Measurements from ENCODE around the gene HEG1.
"Not testable (repeated sequence)": the region's sequence is repeated elsewhere in the genome, so short reads cannot be mapped to it uniquely, and the experiment has no call there.

HEG1 gene

DNA sequence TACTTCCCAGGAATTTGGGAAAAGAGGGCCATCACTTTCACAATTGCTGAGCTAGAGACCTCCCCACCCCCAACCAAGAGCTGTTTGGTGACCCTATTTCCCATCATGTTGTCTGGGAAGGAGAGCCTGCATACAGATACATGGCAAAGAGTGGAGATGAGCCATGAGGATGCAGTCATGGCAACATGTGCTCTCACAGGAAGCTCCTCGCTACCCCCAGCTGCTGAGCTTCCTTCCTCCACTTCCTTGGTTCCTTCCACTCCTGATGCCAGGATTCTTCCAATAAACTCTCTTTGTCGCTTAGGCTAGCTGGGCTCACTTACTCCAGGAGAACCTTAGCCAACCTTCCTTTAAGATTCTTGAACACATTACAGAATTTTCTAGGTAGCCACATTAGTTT lies 72.9 kb downstream of the HEG1 start:
- DNase-seq: no peak

DNA sequence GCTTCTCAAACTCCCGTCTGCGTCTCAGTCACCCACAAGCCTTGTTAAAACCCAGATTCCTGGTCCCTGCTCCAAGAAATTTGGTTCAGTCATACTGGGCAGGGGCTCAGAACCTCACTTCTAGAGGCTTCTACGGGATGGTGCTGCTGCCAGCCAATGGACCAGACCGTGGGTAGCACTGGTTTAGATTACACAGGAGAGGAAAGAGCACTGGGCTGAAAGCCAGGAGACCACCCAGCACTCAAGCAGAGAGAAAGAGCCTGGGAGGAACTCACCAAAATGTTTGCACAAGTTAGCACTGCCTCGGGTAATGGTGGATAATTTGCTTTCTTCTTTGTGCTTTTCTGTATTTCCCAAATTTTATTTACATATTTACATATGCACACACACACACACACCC lies 74.3 kb downstream of the HEG1 start:
- DNase-seq: no peak

- DNase-seq: no peak
Measured at GRCh38 chr3:124978627-124979026, 77.2 kb downstream of the HEG1 start.

DNA sequence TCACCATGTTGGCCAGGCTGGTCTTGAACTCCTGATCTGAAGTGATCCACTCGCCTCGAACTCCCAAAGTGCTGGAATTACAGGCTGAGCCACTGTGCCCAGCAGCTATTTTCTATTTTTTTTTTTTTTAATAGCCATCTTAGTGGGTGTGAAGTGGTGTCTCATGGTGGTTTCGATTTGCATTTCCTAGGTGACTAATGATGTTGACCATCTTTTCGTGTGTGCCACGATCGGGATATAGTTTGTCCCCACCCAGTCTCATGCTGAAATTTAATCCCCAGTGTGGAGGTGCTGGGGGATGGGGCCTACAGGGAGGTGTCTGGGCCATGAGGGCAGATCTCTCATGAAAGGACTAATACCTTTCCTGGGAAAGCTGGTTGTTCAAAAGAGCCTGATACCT lies 79.4 kb downstream of the HEG1 start:
- DNase-seq: no peak

- DNase-seq: no peak
Measured at GRCh38 chr3:124974691-124975090, 81.1 kb downstream of the HEG1 start.

DNA sequence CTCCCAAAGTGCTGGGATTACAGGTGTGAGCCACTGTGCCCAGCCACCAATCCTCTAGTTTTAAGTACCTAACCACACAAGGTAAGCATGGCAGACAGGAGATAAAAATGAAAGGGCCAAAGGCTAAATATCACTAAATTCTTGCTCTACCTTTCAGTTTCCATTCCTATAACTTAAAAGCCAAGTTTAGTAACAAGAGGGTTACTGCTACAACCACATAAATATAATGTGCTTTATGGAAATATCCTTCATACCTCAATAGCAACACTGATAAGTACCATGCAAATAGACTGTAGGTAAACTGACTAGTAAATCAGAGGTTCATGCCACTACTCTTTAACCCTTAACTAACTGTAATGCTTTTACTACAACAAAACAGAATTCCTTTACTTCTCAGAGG lies 82.5 kb downstream of the HEG1 start:
- DNase-seq: no peak

- DNase-seq: no peak
Measured at GRCh38 chr3:124972457-124972856, 83.3 kb downstream of the HEG1 start.

- no peak for DNase-seq
Measured at GRCh38 chr3:124969963-124970722, 85.7 kb downstream of the HEG1 start.

- no peak for DNase-seq
Measured at GRCh38 chr3:124969190-124969589, 86.6 kb downstream of the HEG1 start.

- DNase-seq: no peak
Measured at GRCh38 chr3:124967964-124968363, 87.8 kb downstream of the HEG1 start.

DNA sequence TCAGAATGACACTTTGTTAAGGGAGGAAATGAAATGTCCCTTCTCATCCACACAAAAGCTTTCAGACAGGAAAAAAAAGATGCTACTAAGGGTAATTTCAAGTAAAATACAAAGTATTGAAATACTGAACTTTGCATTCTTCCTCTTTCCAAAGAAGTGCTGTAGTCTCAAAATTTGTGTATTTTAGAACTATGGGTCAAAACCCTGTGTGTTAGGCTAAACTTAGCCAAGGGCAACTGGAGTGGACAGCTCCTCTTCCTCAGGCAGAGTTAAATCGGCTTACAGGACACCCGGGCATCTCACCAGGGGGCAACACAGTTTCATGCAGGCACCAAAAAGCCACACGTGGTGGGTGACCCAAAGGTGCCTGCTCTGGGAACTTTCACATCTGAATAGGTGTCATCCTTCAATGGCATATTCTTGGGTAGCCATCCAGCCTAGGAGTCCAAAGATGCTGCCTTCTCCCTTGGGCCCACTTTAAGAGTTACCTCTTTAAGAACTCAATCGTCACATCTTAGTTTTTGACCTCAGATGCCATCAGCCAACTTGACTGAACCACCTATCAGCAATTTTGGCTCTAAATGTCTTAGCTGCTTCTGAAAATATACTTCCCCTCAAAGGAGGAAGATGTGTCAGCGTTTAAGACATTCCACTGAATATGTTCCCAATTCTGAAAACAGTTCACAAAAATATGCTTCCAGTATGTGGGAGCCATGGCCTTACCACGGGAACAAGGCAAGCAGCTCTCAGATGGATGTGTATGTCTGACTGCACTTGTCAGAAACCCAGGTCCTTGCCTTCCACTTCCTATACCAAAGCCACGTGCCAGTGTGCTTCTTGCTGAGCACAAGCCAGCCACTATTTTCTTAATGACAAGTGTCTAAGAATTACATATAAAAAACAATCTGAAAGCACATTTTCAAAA lies 89.0 kb downstream of the HEG1 start:
- peak; percentile 24 for DNase-seq

DNA sequence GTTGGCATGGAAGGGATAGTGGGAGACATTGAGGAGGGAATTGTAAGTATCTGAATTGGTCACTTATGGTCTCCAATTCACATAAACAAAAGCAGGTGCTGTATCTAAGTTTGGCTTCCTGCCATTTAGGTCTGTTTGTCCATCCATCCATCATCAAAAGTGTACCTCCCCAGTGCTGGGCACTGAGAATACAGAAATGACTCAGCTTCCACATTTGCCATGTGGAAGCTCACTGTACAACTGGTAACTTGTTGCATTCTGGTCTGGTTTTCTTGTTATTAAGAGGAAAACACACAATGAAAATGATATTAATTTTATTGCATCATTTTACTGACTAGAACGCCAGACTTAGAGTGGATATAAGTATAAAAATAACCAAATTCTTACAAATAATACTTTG lies 90.4 kb downstream of the HEG1 start:
- peak; percentile 19 for DNase-seq

DNA sequence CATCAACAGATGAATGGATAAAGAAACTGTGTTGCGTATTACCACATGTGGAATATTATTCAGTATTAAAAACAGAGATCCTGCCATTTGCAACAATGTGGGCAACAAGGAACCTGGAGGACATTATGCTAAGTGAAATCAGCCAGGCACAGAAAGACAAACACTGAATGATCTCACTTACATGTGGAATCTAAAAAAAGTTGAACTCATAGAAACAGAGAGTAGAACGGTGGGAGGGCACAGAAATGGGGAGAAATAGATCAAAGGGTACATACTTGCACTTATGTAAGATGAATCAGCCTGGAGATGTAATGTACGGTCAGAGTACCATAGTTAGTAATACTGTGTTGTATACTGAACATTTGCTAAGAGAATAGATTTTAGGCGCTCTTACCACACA lies 91.4 kb downstream of the HEG1 start:
- no peak for DNase-seq

DNA sequence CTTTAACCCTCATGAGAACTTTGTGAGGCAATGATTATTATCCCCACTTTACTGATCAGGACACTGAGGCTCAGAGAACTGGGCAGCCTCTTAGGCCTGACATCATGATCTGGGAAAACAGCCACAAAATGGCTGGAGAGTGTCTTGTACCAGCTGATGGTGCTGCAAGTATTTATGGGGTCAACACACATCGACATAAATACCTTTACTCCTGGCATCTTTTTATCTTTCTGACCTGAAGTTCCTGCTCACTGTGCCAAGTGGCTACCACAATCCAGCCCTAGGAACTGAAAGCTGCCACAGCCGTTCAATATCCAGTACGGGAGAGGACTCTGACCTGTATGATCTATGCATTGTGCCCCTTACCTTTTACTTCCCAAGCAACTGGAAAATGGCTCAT lies 92.0 kb downstream of the HEG1 start:
- no peak for DNase-seq

- DNase-seq: no peak
Measured at GRCh38 chr3:124962403-124962940, 93.3 kb downstream of the HEG1 start.

- no peak for DNase-seq
Measured at GRCh38 chr3:124960698-124961097, 95.1 kb downstream of the HEG1 start.

GRCh38 chr3:124960105-124960504 lies 95.7 kb downstream of the HEG1 start:
- no peak for DNase-seq

GRCh38 chr3:124957951-124958350 lies 97.8 kb downstream of the HEG1 start:
- DNase-seq: not testable (repeated sequence)

- no peak for DNase-seq
Measured at GRCh38 chr3:124952282-124952855, 103.4 kb downstream of the HEG1 start.

- no peak for DNase-seq
Measured at GRCh38 chr3:124951511-124952281, 104.1 kb downstream of the HEG1 start.

GRCh38 chr3:124950026-124950425 lies 105.8 kb downstream of the HEG1 start:
- no peak for DNase-seq

DNA sequence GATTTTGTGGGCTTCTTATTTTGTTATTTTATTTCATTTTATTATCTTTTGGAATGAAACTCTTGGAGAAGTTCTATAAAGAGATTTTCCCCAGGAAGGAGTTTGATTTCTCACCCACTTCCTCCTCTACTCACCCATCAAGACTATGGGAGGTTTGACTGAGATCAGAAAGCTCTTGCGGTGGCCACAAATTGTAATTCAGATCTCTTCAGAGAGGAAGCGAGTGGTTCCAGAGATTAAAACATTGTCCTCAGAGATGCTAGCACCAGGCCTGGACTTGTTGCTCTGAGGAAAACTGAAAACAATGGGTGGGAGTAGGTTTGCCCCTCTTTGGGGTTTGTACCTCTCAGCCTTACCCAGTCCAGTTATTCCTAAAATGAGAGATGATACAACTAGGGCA lies 113.2 kb downstream of the HEG1 start:
- no peak for DNase-seq

DNA sequence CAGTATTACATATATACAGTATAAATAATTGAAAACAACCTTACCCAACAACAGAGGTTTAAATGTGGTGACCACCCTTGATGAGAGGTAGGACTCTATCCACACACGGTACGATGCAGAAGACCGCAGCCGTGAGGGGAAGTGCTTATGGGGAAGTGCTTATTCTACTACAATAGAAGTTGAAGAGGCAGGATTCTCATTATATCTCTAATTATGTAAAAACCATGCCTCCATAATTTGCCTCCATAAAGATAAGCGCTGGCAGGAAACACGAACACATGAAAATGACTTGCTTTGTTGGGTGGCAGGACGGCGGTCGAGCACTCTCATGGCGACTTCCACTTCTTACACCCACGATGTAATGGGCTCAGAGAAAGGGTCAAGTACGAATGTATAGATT lies 114.0 kb downstream of the HEG1 start:
- DNase-seq: no peak

All from suppressor macrophage treated with lipopolysaccharide for 4 hours (primary cell).